Posterior cingulate gyrus (tissue), 11 donors: Measurements from ENCODE around the gene GSTA5.
"Not testable (repeated sequence)": the region's sequence is repeated elsewhere in the genome, so short reads cannot be mapped to it uniquely, and the experiment has no call there.

Experiments
- DNase-seq, 10 donors: peaks; one replicate each; pipeline versions ENCODE4 v3.0.0 to v3.0.0-alpha.2; 2020 to 2021; ENCODE audit warnings: mixed read lengths in 3 of 10
- intact Hi-C: fragments of 100-400 bp; cut with DNase I; formaldehyde crosslinking; loops from one replicate; pipeline ENCODE4 v1.15.1; 2023

Gene GSTA5

DNA sequence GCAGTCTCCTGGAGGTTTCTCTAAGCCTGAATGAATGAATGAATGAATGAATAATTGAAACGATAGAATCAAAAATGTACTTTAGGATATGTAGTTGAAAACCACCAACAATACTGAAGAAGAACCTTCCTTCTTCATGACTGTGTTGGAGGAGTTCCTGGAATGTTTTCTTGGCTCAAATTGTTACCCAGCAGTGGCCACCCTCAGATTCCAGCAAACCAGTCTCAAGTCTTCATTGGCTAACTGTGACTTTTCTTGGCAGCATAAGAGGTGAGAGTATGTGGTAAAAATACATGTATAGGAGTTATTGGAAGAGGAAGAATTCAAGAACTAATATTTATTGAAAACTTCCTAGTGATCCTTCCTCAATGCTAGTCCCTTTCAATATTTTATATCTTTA is 41.3 kb downstream of the GSTA5 start:
- intact Hi-C loops, DNase-seq: not testable (repeated sequence)

DNA sequence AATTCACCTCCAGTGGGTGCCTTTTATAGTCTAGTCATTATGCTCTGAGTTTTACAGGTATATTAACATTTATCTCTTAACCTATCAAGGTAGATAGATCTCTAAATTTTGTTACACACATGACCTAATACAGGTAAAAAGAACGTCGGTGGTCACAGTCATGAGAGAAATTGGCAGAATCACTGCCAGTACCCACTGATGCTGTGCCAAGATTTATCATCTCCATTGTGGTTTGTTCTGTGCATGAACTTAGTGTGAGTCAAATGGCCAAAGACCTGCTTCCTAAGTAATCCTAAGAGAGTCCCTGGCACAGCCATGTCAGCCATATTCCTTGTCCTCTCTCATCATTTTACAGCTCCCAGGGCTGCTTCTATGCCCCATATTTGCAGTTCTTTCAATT is 46.2 kb downstream of the GSTA5 start:
- intact Hi-C loops, DNase-seq: not testable (repeated sequence)

DNA sequence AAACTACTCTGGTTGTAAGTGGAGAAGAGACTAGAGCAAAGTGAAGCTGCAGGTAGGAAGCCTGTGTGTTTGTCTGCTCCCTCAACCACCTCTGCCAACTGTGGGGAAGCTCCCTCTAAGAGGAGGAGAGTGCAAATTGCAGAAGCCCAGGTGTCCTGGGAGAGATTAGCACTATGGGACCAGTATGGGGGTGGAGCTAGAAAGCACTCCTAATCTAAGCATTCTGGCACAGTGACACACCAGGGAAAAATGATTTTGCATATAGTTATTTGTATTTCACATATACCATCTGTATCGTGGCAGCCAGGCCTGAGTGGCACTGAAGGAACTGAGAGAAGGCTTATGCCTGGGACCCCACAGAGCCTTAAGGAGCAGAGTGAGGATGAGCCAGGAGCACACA is 49.8 kb downstream of the GSTA5 start:
- DNase-seq: no peak
- intact Hi-C loops: no loop called here

DNA sequence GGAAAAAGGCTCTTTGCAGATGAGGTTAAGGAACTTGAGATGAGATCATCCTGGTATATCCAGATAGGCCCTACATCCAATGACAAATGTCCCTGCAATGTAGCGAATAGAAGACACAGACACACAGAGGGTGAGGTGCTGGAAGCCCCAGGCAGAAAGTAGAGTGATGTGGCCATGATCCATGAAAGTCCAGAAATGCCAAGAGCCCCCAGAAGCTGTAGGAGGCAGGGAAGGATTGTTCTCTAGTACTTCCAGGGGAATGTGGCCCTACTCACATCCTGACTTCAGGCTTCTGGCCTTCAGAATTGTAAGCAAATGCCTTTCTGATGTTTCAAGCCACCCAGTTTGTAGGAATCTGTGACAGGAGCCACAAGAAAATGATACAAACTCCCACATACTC is 51.0 kb downstream of the GSTA5 start:
- not testable (repeated sequence) for DNase-seq
- intact Hi-C loops: loop anchor here (5.0 kb wide), 1 partner anchor 38 kb away; no protein-coding TSS in a partner anchor

DNA sequence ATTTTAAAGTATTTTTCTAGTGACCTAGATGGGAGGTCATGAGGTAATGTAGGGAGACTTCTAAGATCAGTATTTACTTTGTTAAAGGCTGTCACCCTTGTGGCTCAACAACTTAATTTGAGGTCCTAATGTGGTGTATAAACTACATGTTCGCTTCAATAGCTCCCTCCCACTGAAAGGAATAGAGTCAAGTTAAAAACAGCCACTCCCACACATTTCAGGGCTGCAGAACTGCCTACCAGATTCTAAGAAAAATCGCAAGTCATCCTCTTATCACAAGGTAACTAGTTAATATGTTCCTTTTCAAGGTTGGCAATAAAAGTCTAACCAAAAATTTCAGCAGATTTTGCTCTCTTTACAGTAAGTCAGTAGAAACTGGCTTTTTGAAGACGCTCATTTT is 52.1 kb downstream of the GSTA5 start:
- intact Hi-C loops: loop anchor here (5.0 kb wide), 1 partner anchor 39 kb away; no protein-coding TSS in a partner anchor
- DNase-seq: no peak

DNA sequence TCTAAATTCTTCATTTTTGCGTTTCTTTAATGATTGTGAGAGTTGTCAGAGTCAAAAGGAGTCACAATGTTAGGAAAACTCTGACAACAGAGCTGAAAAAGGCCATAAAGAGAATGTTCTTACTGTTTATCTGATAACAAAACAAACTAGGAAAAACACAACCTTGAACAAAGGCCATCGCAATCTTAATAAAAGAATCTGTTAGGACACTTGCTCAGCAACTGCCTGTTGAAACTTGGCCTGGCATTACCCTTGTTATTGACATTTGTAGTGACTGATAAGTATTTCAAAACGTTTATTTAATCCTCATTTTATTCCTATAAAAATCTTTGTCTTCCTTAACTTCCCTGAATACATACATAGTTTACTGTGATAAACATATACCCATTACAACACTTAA is 52.7 kb downstream of the GSTA5 start:
- intact Hi-C loops: loop anchor here (5.0 kb wide), 1 partner anchor 39 kb away; no protein-coding TSS in a partner anchor
- no peak for DNase-seq

DNA sequence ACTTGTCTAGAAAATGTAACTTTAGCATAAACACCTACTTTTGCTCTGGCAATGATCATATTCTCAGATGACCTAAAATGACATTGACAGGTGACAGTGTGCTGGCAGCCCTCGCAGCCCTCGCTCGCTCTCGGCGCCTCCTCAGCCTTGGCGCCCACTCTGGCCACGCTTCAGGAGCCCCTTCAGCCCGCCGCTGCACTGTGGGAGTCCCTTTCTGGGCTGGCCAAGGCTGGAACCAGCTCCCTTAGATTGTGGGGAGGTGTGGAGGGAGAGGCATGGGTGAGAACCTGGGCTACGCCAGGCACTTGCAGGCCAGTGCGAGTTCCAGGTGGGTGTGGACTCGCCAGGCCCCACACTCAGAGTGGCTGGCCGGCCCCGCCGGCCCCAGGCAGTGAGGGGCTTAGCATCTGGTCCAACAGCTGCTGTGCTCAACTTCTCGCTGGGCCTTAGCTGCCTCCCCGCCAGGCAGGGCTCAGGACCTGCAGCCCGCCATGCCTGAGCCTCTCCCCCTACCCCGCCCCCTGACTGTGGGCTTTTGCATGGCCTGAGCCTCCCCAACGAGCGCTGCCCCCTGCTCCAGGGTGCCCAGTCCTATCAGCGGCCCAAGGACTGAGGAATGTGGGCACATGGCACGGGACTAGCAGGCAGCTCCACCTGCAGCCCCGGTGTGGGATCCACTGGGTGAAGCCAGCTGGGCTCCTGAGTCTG is 54.2 kb downstream of the GSTA5 start:
- intact Hi-C loops: loop anchor here (5.0 kb wide), 1 partner anchor 41 kb away; no protein-coding TSS in a partner anchor
- no peak for DNase-seq

DNA sequence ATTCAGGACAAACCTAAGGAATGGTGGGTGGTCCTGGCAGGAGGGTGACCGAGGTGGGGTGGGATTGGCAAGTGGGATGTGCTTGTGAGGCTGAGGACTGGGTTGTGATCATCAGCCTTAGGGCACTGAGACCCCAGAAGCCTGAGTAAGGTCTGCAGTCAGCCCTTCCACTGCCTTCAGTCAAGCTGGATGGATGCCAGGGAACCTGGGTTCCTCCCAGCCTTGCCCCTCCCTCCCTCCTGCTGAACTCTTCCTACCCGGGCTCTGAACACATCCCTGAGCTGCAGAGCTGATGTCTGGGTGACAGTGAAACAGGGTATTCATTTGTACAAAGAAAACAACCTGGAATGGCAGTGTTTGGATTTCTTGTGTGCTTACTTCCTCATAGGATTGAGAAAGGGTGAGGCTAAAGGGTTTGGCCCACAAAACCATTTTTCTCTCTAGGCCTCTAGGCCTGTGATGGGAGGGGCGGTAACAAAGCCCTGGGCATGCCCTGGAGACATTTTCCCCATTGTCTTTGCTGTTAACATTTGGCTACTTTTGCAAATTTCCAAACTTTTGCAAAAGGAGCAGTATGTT is 57.8 kb downstream of the GSTA5 start:
- intact Hi-C loops, DNase-seq: not testable (repeated sequence)

DNA sequence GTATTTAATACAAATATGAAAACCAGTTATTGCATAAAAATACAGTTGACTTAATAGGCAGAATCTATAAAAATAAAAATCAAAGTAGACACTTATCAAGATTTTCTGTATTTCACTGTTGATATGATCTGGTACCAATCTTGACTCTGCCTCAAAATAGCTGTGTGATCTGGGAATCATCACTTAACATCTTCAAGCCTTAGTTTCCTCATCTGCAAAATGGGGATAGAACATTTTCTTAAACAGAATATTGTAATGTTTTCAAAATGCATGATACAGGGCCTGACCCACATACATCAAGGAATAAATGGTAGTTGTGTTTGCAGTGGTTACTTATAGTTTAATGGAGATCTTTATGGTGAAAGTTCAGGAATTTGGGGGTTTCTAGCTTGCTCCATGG is 58.4 kb downstream of the GSTA5 start:
- DNase-seq, intact Hi-C loops: not testable (repeated sequence)
